DMS153 treated with DMSO at 0.1 percent for 48 hours (cell line): Measurements from ENCODE around the gene SAMSN1.

Source experiments
- DNase-seq: peaks from one replicate; lab custom pipeline; 2025; ENCODE audit not compliant: unreplicated experiment; lab: John Stamatoyannopoulos, UW

SAMSN1 gene

DNA sequence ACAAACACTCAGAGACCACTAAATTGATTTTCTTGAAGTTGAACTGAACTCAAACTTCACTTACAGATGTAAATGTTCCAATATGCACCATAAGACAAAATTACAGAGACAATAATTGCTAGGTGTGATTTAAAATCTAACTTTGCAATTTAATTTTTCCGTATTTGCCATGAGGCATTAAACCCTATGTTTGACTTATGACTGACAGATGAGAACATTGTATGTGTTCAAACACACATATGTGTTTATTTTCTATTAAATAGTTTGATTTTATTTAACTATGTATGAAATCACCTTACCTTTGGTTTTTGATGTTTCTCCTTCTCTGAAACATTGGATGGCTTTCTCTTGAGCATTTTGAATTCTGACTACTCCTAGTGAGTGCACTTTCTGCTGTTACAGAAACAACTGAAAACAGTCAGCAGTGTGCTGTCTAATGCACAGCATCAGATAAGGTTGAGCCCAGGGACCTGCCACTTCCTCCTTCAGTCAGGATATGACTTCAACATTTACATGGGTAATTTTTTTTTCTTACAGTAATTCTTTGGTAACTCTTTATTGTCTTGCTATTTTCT is at the start of gene SAMSN1:
SAMSN1 (minus strand) TSS at position 410 of the 575 bp plus-strand sequence; CDS start at position 356, 54 bp downstream.
- DNase-seq, result no peak

DNA sequence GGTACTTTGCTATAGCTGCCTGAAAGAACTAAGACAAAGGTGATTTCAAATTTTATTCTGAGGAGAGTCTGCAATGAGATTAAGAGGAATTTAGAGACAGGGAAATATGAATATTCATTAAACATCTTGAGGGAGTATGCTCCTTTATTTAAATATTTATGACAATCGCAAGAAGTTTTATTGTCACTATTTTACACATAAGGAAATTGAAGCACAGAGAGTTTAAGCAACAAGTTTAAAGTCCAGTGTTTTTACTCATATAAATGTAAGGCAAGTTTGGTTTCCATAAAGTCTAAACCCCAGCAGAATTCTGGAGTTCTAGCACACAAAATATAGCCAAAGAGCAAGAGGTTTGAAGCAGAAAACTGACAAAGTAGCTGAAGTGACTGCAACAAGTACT is 49.3 kb upstream of the SAMSN1 start:
- DNase-seq, result no peak

GRCh38 chr21:14594967-14595366 is 48.9 kb upstream of the SAMSN1 start:
- DNase-seq, result no peak

- DNase-seq, result no peak
These were observed 47.1 kb upstream of the SAMSN1 start for GRCh38 chr21:14593230-14593629.

DNA sequence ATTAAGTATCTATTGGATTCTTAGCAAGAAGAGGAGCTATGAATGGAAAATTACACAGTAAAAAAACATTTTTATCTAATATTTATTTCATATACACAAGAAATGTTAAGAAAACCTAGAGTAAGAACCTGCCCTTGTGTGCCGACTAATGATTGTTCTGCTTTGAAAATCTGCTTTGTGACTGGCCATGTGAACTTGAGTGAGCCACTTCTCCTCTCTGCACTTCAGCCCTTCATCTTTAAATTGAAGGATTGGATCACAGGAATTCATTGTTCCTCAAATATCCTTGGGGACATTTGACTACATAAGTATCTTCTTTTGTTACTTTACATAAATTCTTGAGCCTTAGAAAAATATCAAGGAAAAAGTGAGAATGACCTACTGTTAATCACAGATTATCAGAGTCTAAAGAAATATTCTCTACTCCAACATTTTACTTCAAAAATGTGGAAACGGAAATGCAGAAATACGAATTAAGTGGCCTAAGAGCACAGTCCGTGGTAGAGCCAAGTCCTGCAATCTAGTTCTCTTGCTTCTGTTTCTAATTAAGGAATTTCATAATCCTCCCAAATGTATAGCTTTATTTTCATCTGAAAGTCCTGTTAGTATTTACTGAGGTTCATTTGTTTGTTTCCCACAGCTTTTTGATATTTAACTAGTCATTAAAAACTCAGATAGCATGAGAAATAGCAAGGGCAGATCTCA is 46.3 kb upstream of the SAMSN1 start:
- no peak for DNase-seq

DNA sequence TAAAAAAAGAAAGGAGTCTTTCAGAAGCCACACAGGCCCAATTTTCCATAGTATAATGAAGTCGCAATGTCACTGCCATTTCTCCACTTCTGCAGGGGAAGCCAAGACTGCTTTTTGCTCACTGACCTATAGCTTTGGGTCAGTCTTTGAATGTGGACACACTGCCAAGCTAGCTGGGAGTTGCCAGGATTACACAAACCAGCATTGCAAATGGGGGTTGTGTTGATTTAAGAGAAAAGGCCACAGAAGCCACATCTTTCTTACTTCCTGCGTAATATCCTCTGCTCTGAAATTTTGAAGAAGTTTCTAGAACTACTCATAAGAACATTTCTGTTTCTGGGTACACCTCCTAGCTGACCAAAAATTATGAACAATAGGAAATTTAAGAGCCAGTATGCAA is 45.8 kb upstream of the SAMSN1 start:
- DNase-seq, result no peak

DNA sequence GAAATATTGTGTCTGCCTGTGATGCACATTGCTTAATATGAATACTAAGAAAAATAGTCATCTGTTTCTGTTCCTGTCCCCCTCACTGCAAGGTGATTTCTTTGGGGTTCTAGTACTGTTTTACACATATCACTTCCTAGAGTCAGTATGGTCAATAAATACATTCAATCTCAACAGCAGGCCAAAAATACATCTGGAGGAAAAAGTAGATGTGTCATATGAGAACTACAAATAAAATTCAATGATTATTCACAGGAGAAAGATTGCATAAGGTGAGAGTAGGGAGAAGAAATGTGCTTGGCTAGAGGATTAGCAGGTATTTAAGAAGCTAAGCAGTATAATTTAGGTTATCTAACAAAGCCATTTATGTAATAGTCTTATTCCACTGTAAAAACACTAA is 45.3 kb upstream of the SAMSN1 start:
- no peak for DNase-seq

DNA sequence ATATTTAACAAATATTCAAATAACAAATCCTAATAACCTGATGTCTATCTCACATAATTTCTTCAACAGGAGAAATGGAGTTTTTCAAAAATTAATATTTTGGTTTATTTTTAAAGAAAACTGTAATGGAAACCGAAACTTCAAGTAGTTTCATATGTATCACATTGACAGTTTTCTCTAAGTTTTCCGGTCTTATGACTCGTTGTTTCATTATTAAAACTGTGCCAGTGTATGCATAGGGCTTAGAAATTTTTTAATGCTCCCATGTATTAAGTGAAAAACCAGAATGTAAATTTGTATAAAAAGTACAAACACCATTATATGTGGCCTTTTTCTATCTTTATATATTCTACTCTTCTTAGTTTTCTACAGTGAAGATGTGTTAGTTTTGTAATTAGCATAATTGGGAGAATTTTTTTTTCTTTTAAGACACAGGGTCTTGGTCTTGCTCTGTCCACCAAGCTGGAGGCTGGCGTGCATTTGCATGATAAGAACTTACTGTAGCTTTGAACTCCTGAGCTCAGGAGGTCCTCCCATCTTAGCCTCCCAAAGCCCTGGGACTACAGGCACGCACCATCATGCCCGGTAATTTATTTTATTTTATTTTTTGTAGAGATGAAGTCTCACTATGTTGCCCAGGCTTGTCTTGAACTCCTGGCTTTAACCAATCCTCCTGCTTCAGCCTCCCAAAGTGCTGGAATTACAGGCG is 43.9 kb upstream of the SAMSN1 start:
- DNase-seq, result no peak

- no peak for DNase-seq
These were observed 41.2 kb upstream of the SAMSN1 start for GRCh38 chr21:14587266-14587665.

- DNase-seq, result no peak
These were observed 39.0 kb upstream of the SAMSN1 start for GRCh38 chr21:14585122-14585521.

GRCh38 chr21:14584357-14585095 is 38.4 kb upstream of the SAMSN1 start:
- no peak for DNase-seq

DNA sequence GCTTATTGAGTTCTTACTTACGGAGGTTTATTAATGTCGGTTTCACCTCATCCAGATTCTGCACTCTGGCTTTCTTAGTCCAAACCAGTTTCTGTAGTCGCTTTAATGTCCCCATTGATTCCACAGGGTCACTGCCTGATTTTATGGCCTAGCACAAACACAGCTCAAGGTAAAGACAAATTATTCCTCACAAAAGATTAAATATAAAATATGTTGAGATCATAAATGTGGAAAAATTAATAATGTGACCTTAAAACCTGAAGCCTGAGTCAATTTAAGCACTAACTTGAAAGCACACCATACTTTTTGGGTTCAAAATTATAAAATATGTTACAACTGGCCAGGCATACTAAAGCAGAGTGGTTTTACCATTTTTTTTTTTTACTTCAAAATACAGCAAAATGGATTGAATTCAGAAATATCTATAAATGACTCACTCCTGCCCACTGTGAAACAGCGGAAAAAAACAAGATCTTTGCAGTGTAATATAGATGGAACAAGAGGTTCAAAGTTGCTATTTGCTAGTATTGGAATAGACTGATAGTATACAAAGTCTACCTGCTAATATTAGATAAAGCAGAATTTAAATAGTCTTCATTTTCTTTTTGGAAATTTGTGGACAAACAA is 37.6 kb upstream of the SAMSN1 start:
- no peak for DNase-seq

DNA sequence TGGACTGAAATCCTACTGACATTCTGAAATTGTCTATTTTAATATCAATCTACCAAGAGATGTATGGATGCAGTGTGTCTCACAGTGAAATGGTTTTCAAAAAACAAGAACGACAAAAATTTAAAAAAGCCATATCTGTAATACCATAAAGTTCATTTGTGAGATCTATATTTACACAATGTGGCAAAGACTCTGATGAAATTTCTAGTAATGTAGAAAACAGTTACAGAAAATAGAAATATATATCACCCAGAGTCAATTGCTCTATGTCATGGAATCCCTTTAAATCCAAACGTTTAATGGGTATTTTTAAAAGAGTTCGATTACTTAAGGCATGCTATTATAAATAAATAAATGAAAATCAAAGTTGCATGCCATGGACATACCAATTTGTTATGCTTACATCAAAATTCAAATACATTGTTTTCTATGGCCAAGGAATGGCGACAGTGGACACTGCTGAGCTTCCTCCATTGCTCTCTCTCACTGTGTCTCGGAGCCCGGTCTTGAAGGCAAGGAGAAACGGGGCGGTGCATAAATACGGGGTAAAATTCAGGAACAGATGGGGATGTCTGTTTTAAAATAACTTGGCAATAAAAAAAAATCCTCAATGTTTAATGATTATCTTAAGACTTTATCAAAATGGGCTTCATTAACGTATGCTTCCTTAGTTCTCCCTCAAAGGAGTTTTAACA is 37.0 kb upstream of the SAMSN1 start:
- DNase-seq, result no peak

DNA sequence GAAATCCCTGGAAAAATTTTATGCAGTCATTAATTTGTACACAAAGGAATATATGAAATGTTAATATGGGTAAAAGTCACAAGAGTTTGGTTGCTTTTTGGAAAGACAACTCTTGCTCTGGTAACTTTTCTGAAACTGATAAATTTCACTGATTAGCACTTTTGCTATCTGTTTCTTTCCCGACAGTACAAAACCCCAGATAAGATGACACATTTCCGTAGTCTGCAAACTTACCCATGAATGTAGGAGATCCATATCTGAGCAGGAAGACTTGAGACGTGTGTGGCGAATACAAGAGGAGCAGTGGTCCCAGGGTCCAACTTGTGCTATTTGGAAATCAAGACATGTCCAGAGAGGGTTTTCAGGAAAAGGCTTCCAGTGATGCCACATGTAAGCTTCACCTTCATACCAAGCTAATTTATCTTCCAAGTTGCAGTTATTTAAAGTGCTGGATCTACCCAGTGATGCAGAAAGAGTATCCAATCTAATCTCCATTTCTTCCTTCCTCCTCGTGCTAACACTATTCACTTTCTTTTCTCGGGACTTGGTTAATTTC is 35.9 kb upstream of the SAMSN1 start:
- no peak for DNase-seq

- no peak for DNase-seq
These were observed 27.1 kb upstream of the SAMSN1 start for GRCh38 chr21:14573244-14573643.

- DNase-seq, result no peak
These were observed 26.2 kb upstream of the SAMSN1 start for GRCh38 chr21:14572204-14572780.

DNA sequence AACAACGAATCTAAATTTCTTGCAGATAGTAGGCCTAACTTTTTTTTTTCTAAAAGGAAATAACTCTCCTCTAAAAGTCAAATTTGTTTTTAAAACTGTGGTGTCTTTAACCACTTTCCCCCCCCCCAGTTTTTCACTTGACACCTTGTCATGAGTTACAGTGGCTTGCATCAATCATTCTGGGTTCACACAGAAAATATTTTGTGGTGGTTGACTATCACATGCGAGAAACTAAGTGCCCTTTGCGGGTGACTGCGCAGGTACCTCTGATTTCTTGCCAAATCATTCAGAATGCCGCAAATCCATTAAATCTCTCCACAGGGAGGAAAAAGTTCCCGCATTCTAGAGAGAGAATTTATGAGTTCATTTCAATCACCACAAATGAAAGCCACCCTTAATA is 23.8 kb upstream of the SAMSN1 start:
- no peak for DNase-seq

GRCh38 chr21:14569026-14569621 is 23.0 kb upstream of the SAMSN1 start:
- DNase-seq, result no peak
